Hair follicular keratinocyte (primary cell): ENCODE results near the gene HVCN1. TPM values are rescaled to one million over a fixed set of nuclear protein-coding genes. Genes with fewer than 3 reads are reported as not detected.

Experiments used
- total RNA-seq: library from RNA; depleted of rRNA; stranded (reverse); fragments of >200 nt; gene quantifications from 2 replicates; pipeline ENCODE4 v1.2.3, GENCODE V29; 2015

HVCN1 gene
- 0.53 and 3.4 TPM in 2 replicates for total RNA-seq

GRCh38 chr12:110688446-110689280 is at the start of gene HVCN1:
HVCN1 (minus strand) TSS chr12:110689115; CDS start chr12:110683245, 5,870 bp downstream.

GRCh38 chr12:110613771-110614684 is 74.9 kb downstream of the HVCN1 start, which contains the start of gene TCTN1:
TCTN1 (plus strand) TSS chr12:110614129; CDS start chr12:110614183, 54 bp downstream.

Other genes with a start within 250 kb of the HVCN1 start
- gene ARPC3, start 238.8 kb downstream of the HVCN1 start, total RNA-seq: 847 and 1,114 TPM in 2 replicates
- 23.3 and 31.0 TPM in 2 replicates for gene GPN3, start 220.9 kb downstream of the HVCN1 start, total RNA-seq
- gene FAM216A, start 220.3 kb downstream of the HVCN1 start, total RNA-seq: 5.1 and 12.5 TPM in 2 replicates
- gene VPS29, start 187.0 kb downstream of the HVCN1 start, total RNA-seq: 91.0 and 131 TPM in 2 replicates
- 0.19 and 2.3 TPM in 2 replicates for gene RAD9B, start 186.8 kb downstream of the HVCN1 start, total RNA-seq
- 8.8 and 9.7 TPM in 2 replicates for gene PPTC7, start 105.8 kb downstream of the HVCN1 start, total RNA-seq
- 8.5 and 13.5 TPM in 2 replicates for gene TCTN1, start 75.0 kb downstream of the HVCN1 start, total RNA-seq
- gene PPP1CC, start 53.8 kb upstream of the HVCN1 start, total RNA-seq: 87.1 and 115 TPM in 2 replicates
- gene CCDC63, start 157.9 kb upstream of the HVCN1 start, total RNA-seq: not detected in 2 replicates
- gene MYL2, start 231.5 kb upstream of the HVCN1 start, total RNA-seq: not detected in 2 replicates